GM19372 (cell line): Measurements from ENCODE around the gene GGCT.
"Not testable (repeated sequence)": the region's sequence is repeated elsewhere in the genome, so short reads cannot be mapped to it uniquely, and the experiment has no call there.

Experiments
- ATAC-seq: cut with Tn5 transposase; IDR thresholded peaks from one replicate; pipeline ENCODE4 v1.9.1; 2021; ENCODE audit warnings: mild to moderate bottlenecking, low read depth, moderate library complexity; ENCODE audit not compliant: unreplicated experiment

GGCT gene

GRCh38 chr7:30519122-30519521, 14.5 kb upstream of the GGCT start:
- ATAC-seq = no peak

- ATAC-seq = no peak
Measured at GRCh38 chr7:30515761-30516160, 11.1 kb upstream of the GGCT start.

- ATAC-seq = no peak
Measured at GRCh38 chr7:30514776-30515175, 10.1 kb upstream of the GGCT start.

- no peak for ATAC-seq
Measured at GRCh38 chr7:30514177-30514576, 9.5 kb upstream of the GGCT start.

GRCh38 chr7:30513762-30514161, 9.1 kb upstream of the GGCT start:
- no peak for ATAC-seq

GRCh38 chr7:30511973-30512662, 7.5 kb upstream of the GGCT start:
- ATAC-seq = no peak

GRCh38 chr7:30511494-30511893, 6.9 kb upstream of the GGCT start:
- ATAC-seq = no peak

GRCh38 chr7:30510124-30511075, 5.8 kb upstream of the GGCT start:
- ATAC-seq = no peak

- not testable (repeated sequence) for ATAC-seq
Measured at GRCh38 chr7:30509171-30509857, 4.7 kb upstream of the GGCT start.

- not testable (repeated sequence) for ATAC-seq
Measured at GRCh38 chr7:30507346-30507900, 2.8 kb upstream of the GGCT start.

GRCh38 chr7:30505174-30505697, 607 bp upstream of the GGCT start:
- ATAC-seq = peak; percentile 25

GRCh38 chr7:30503274-30504212, 1.1 kb downstream of the GGCT start:
- no peak for ATAC-seq

GRCh38 chr7:30502470-30503251, 2.0 kb downstream of the GGCT start:
- no peak for ATAC-seq

- ATAC-seq = no peak
Measured at GRCh38 chr7:30501264-30501663, 3.4 kb downstream of the GGCT start.

GRCh38 chr7:30493228-30493627, 11.4 kb downstream of the GGCT start:
- ATAC-seq = no peak

GRCh38 chr7:30491417-30491816, 13.2 kb downstream of the GGCT start:
- ATAC-seq = no peak

- ATAC-seq = no peak
Measured at GRCh38 chr7:30487371-30487770, 17.3 kb downstream of the GGCT start.

GRCh38 chr7:30485667-30486066, 19.0 kb downstream of the GGCT start:
- no peak for ATAC-seq

GRCh38 chr7:30481416-30481815, 23.2 kb downstream of the GGCT start:
- ATAC-seq = not testable (repeated sequence)
